Femur (tissue), 1 donor: ENCODE results near the gene CNGA4.
"Not testable (repeated sequence)": the region's sequence is repeated elsewhere in the genome, so short reads cannot be mapped to it uniquely, and the experiment has no call there.

Experiments
- DNase-seq: peaks from one replicate; pipeline ENCODE4 v3.0.0-alpha.2; 2017

The CNGA4 gene

DNA sequence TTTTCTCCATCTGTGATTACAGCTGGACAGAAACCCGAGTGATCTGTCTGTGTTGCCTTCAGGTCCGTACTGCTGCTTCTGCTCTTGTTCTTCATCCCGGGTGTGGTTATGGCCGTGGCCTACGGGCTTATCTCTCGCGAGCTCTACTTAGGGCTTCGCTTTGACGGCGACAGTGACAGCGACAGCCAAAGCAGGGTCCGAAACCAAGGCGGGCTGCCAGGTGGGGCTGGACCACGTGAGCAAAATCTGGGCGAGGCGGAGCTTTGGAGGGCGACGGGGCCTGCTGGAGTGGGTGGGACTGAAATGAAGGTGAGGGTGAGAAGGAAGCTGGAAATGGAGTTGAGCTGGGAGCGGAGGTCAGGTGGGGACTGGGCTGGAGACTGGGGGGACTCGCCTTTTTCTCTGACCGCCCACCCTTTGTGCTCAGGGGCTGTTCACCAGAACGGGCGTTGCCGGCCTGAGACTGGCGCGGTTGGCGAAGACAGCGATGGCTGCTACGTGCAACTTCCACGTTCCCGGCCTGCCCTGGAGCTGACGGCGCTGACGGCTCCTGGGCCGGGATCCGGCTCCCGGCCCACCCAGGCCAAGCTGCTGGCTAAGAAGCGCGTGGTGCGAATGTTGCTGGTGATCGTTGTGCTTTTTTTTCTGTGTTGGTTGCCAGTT is 31.8 kb downstream of the CNGA4 start:
- no peak for DNase-seq

DNA sequence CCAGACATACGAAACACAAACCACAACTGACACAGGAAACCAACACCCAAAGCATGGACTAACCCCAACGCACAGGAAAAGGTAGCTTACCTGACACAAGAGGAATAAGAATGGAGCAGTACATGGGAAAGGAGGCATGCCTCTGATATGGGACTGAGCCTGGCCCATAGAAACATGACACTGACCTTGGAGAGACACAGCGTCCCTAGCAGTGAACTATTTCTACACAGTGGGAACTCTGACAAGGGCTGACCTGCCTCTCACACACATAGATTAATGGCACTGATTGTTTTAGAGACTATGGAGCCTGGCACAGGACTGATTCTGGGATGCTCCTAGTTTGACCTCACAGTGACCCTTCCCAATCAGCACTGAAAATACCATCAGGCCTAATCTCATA is 32.7 kb downstream of the CNGA4 start:
- DNase-seq, result no peak

DNA sequence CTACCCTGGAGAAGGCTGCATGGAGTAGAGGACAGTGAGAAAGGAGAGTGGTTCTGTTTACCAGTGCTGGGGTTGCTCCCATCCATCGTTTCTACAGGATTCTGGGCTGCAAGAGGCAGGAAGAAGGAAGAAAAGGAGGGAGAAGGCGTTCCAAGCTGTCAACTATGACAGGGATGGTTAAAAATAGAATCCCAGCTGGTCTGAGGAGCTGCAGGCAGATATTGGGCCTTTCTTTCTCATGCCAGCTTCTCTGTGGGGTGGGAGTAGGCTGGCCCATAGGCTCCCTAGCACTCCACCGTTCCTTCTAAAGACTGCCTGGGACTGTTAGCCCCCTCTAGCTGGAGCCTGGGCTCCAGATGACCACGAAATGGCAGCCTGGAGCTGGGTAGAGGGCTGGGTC is 34.3 kb downstream of the CNGA4 start:
- DNase-seq, result no peak

DNA sequence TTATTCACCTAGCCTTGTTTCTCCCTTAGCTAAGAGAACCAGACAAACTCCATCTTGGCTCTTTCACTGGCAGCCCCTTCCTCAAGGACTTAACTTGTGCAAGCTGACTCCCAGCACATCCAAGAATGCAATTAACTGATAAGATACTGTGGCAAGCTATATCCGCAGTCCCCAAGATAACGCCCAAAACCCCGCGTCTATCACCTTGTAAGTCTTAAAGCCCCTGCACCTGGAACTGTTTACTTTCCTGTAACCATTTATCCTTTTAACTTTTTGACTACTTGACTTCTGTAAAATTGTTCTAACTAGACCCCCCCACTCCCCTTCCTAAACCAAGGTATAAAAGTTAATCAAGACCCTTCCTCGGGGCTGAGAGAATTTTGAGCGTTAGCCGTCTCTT is 41.9 kb downstream of the CNGA4 start:
- not testable (repeated sequence) for DNase-seq

DNA sequence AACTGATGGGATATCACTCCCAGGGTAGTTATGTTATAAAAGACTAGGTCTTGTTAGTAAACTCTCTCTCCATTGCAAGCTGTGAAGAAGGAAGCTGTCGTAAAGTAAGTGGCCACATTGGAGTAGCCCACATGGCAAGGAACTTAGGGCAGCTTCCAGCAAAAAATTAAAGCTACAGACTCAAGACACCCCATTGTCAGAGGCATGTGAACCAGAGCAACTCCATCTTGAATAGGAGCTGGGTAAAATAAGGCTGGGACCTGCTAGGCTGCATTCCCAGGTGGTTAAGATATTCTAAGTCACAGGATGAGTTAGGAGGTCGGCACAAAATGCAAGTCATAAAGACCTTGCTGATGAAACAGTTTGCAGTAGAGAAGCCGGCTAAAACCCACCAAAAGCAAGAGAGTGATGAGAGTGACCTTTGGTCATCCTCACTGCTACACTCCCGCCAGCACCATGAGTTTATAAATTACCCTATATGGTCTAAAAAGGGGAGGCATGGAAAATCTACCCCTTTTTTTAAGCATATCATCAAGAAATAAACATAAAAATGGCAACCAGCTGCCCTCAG is 44.6 kb downstream of the CNGA4 start:
- DNase-seq, result no peak

DNA sequence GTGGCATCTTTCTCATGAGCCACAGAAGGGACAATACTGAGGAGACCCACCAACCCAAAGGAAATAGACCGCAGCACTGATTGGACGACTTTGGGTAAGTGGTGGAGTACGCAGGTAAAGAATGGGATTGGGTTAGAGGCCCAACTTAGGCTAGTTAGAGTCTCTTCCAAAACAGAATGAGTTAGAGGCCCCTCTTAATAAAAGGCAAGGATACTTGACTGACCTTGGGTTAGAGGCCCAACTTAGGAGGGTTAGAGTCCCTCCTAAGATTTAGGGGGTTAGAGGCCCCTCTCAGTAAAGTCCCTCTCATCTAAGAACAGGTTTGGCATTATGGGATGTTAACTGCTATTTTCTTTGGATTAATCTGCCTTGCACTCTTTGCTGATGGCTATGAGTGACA is 45.4 kb downstream of the CNGA4 start:
- no peak for DNase-seq

DNA sequence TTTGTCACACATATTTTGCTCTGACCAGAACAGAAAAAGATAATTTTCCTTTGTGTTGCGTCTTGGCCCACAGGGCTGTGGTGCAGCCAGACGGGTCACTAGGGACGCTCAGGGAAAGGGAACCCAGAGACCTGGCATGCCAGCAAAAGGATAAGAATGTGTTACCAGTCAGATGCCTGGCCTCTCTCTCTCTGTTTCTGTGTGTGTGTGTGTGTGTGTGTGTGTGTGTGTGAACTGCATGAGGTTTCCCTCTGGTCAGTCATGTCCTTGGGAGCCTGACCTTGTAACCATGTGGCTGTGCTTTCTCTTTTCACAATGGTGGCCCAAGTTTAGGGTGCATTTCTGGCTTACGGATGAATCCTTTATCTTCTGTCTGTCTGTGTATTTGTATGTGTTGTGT is 46.1 kb downstream of the CNGA4 start:
- no peak for DNase-seq
